SU-DHL-6 (cell line): Measurements from ENCODE around the gene HNRNPU.

Experiments used
- EZH2phosphoT487 ChIP-seq: fragments of 200-600 bp; sonication (generic), shearing (Covaris generic); conservative IDR thresholded peaks from 2 replicates; pipeline ENCODE4 v1.6.1; 2018; ENCODE audit warnings: mild to moderate bottlenecking, antibody characterized with exemption, low read length, moderate library complexity, mixed read lengths
- TF ChIP-seq, protein P1 (sequence below): fragments of 200-600 bp; sonication (generic); IDR thresholded peaks from one replicate; pipeline ENCODE4 v1.5.1; 2017; ENCODE audit warnings: antibody characterized with exemption, mild to moderate bottlenecking, low read length, moderate library complexity; ENCODE audit not compliant: insufficient read depth, poor library complexity, severe bottlenecking

DNA sequence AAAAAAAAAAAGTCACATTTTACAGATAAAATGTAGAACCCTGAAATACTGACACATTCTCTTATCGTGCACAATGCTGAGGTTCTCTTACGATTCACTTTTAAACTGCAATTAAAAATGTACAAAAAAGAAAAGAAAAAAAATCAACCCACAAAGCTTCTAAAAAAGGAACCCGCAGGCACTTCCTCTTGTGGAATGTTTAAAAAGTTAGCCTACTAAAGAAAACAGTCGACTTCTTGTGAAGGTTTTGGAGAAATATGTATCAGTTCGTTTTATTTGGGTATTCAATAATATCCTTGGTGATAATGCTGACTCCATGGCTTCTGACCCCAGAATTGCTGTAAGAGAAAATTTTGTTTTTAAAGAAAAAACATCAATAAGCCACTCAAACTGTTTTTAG lies 10.2 kb downstream of the HNRNPU start:
- TF ChIP-seq, protein P1, sequence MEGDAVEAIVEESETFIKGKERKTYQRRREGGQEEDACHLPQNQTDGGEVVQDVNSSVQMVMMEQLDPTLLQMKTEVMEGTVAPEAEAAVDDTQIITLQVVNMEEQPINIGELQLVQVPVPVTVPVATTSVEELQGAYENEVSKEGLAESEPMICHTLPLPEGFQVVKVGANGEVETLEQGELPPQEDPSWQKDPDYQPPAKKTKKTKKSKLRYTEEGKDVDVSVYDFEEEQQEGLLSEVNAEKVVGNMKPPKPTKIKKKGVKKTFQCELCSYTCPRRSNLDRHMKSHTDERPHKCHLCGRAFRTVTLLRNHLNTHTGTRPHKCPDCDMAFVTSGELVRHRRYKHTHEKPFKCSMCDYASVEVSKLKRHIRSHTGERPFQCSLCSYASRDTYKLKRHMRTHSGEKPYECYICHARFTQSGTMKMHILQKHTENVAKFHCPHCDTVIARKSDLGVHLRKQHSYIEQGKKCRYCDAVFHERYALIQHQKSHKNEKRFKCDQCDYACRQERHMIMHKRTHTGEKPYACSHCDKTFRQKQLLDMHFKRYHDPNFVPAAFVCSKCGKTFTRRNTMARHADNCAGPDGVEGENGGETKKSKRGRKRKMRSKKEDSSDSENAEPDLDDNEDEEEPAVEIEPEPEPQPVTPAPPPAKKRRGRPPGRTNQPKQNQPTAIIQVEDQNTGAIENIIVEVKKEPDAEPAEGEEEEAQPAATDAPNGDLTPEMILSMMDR = no peak
- TF ChIP-seq EZH2phosphoT487 = no peak
